HG03558 (cell line): Measurements from ENCODE around the gene PCGF2.
"Not testable (repeated sequence)": the region's sequence is repeated elsewhere in the genome, so short reads cannot be mapped to it uniquely, and the experiment has no call there.

Experiments
- ATAC-seq: cut with Tn5 transposase; IDR thresholded peaks from one replicate; pipeline ENCODE4 v1.9.1; 2021; ENCODE audit warnings: moderate number of reproducible peaks; ENCODE audit not compliant: unreplicated experiment; ENCODE audit errors: extremely low read depth

Gene PCGF2

DNA sequence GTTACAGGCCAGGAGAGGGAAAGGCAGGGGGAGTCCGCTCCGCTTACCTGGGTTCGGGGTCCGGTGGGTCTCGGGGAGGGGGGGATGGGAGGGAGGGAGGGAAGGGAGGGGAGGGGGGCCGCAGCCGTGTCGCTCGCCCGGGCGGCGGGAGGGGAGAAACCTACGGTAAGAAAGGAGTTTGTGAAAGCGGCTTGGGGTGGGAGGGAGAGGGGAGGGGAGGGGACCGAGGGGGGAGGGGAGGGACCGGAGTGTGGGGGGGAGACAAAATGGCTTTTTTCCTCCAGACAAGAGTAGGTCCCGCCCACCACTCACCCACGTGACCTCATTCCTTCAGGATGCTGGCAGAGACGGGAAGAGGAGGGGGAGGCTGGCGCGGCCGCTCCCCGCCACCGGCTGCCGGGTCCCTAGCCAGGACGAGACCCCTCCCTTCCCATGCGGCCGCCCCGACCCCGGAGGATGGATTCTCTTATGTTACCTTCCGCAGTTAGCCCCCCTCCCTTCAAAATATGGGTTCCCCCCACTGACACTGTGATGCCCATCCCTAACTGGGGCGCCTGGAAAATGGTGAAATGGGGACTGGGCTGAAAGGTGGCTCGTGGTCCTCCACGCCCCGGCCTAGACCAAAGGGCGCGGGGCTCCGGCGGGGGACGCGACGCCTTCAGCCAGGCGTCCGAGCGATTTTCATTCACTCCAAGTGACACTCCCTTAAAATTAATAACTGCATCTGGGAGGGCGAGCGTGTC lies at the start of gene PCGF2:
Gene PCGF2 (minus strand): TSS at position 188 of the 743 bp plus-strand sequence. CDS start 7,934 bp downstream, outside the sequence.
- ATAC-seq = no peak

DNA sequence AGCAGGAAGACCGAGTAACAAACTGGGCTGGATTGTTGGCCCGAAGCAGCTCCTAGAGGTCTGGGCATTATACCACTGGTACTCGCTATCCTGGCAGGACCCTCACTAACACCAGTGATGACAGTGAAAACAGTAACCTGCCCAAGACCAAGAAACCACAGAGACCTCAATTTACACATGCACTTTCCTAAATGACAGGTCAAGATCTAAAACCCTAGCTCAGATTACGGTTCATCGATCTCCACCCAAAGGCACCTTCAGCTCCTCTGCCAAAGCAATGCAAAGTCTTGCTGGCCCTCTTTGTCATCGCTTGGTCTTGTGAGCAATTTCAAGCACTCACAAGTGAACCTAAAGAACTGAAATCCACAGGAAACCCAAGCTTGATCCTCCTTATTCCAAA lies 49.7 kb upstream of the PCGF2 start:
- ATAC-seq = no peak

DNA sequence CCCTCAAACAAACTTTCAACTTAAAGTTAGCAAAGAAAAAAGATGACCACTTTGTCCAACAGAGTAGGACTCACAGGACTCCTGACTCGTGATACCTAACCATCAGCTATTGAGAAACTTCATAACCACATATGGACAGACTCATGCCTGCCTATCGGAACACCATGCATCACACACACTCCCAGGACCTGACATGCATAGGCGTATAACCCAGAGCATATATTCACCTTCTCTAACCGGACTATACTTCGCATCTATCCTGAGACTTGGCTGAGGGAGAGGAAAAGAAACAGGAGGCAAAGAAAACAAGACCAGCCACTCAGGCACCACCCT lies 49.0 kb upstream of the PCGF2 start:
- ATAC-seq = no peak

DNA sequence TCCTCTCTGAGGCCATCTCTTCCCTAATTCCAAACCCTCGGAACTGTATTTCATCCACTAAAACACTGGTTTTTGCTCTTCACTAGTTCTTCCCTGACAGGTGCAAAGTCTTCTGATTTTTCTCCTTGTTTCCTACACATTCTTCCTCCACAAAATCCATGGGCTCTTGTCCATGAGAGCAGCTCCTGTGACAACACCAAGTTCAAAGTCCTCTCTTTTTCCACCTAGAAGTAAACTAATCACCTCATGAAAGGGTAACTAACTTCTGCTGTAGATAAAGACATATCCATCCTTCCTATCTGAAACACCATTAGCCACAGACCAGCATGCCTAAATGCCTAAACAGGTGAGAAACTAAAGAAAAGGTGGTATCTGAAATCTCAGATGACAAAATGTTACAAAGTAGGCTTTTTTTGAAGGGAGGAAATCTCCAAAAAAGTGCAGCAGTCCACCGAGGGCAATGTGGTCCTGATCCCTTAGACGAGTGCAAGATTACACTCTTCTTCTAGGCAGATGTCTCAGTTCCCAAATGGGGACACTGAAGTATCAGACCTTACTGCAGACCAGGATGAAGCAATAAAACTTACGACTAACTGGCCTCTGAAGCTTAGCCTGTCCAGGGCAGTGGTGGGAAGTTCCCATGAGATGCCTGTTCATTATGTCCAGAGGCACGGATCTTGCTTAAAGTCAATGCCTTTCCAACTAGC lies 48.5 kb upstream of the PCGF2 start:
- no peak for ATAC-seq

DNA sequence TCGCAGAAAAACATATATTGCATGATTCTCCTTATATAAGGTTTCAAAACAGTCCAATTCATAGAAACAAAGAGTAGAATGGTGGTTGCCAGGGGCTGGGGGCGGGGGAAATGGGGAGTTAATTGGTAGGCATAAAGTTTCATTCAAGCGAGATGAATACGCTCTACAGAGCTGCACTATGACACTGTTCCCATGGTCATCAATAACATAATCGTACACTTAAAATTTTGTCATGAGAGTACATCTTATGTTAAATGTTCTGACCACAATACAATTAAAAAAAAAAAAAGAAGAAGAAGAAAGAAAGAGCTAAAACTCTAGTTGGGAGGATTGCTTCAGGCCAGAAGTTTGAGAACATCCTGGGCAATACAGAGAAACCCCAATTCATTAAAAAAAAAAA lies 46.1 kb upstream of the PCGF2 start:
- ATAC-seq = no peak

DNA sequence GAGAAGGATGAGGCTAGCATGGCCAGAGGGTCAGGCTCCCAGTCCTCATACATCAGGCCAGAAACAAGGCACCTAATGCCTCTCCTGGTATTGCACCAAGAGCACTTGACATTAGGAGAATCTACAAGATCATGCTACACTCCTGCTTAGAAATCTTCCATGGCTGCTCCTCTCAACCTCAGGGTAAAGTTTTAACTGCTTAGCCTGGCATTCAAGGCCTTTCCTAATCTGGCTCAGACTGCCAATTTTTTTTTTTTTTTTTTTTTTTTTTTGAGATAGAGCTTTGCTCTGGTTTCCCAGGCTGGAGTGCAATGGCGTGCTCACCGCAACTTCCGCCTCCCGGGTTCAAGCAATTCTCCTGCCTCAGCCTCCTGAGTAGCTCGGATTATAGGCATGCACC lies 43.0 kb upstream of the PCGF2 start:
- ATAC-seq = no peak

DNA sequence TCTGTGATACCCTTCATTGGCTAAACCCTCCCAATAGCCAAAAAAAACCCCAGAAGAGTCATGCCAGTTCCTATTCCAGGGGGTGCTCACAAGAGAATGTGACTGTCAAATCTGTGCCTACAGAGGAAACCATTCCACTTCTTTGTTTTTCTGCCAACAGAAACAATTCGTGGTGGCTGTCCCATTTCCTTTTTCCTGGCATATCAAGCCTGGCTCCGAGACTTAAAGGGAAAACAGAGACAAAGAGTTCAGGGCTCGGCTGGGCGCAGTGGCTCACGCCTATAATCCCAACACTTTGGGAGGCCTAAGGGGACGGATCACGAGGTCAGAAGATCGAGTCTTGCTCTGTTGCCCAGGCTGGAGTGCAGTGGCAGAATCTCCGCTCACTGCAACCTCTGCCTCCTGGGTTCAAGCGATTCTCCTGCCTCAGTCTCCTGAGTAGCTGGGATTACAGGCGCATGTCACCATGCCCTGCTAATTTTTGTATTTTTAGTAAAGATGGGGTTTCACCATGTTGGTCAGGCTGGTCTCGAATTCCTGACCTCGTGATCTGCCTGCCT lies 42.1 kb upstream of the PCGF2 start:
- not testable (repeated sequence) for ATAC-seq

DNA sequence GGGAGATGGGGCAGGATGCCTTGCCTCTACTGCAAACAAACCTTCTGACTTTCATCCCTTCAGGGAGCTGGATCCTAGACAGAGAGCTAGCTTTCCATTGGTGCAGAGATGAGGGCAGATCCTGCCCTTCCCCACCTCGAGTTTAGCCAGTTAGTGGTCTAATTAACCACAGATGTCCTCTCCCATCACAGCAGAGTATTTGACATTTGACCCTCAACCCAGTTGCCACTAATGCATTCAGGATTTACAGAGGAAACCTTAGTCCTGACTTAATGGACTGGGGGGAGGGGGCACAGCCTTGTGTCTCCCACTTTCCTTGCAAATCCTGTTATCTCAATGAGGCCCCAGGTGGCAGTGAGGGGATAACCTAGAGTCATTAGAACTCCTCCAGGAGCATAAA lies 41.0 kb upstream of the PCGF2 start:
- ATAC-seq = no peak

DNA sequence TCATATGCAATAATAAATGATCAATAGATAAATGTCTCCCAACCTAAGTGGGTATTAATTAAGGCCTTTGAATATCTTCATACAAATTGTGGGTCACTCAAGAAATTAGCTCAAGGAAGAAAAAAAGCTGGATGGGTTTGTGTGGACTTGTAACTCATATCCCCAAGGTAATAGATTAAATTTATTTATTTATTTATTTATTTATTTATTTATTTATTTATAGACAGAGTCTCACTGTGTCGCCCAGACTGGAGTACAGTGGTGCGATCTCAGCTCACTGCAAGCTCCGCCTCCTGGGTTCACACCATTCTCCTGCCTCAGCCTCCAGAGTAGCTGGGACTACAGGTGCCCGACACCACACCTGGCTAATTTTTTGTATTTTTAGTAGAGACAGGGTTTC lies 39.9 kb upstream of the PCGF2 start:
- ATAC-seq = not testable (repeated sequence)

DNA sequence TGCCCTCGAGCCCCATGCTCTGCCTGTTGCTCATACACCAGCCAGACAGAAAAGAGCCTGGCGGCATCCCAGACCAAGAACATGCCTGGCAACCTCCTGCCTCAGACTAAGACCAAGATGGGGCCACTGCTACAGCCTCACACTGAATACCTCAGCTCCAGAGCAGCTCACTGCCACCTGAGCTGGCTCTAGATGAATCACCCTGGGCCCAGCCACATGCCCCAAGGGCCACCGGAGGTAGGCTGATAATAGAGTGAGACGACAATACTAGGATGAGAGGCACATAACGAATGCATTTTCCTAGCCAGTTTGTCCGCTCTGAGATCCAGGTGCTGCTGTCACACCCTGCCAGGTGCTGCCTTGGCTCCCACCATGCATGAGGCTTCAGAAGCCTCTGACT lies 38.2 kb upstream of the PCGF2 start:
- ATAC-seq = no peak

DNA sequence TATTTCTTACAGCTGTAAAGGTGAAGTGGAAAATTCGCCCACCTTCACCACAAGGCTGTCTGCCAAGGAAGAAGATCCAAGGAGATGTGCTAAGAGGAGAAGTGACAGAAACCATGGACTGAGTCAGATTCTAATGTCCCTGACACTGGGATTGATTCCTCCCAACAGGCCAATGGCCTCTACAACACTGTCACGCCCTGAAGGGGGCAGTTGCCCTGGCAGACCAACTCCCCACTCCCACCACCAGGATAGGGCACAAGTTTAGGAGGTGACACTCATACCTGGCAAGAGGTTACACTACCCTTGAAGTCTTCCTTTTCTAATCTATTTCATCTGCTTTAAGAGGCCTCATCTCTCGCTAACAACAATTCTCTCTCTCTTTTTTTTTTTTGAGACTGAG lies 35.1 kb upstream of the PCGF2 start:
- ATAC-seq = no peak

DNA sequence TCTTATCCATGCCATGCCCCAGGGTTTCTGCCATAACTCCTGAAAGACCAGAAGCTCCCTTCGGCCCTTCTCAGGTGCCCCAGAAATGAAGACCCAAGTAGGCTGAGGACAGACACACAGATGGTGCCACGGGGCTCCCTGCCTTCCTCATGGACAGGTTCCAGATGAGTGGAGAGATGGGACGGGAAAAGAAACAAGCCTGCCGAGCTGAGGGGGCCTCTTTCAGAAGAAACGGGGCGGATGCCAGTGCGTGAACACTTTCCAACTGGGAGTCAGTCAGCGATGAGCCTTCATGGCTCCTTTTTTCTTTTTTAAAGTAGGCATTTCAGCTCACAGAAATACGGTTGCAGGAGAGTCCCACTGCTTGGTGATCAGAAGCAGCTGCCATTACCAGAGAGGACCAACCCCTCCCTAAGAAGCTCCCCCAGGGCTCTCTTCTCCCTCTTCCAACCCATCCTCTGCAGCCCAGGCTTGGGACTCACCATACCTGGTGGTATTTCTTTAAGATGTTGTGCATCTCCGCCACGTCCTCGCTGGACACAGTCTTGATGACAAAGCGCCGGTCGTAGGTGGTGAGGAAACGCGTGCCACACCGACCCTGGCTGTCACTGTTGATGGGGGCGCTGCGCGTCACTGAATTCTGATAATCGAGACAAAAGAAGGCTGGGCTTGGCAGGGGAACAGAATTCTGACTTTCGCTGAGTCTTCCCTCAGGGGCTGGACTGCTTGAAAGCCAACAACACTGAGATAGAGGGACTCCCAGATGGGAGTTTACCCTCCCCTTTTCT lies 32.0 kb upstream of the PCGF2 start:
- no peak for ATAC-seq

DNA sequence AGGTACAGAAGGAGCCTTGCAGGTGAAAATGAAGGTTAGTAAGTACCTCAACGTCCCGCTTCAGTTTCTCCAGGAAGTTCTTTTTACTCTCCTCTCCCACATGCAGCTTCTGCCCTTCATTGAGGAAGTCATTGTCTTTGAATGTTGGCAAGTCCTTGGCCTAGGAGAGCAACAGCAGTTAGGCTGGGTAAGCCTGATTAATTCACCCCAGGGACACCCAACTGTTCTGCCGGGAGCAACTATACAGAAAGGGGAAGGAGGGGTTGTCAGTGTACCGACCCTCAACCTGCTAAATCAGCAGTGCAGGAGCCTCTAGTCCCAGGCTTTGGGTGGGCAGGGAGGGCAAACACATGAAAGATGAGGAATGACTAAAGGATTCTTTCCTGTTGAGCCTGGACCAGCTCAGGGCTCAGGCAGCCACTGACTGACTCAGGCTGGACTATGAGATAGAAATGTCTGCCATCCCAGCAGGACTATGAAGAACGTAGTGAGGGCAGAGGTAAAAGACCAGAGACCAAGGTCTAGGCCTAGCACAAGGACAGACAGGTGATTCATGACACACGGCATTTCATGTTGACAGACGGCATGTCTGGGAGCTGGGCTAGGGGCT lies 29.6 kb upstream of the PCGF2 start:
- ATAC-seq = no peak

DNA sequence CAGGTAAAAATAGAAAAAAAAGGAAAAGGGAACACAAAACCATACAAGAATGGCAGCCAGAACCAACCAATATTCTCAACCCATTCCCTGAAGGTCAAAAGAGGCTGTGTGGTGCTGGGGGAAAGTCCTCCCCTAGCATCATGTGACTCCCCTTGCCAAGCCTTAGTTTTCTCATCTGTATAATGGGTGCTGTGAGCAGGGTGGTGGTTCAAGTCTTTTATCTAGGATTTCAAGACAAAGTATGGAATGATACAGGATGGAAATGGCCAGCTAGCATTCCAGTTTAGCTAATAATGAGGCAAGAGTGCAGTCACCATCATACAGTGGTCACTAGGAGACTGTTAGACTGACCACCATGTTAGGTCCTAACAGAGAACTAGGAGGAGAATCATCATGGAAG lies 25.1 kb upstream of the PCGF2 start:
- ATAC-seq = no peak

DNA sequence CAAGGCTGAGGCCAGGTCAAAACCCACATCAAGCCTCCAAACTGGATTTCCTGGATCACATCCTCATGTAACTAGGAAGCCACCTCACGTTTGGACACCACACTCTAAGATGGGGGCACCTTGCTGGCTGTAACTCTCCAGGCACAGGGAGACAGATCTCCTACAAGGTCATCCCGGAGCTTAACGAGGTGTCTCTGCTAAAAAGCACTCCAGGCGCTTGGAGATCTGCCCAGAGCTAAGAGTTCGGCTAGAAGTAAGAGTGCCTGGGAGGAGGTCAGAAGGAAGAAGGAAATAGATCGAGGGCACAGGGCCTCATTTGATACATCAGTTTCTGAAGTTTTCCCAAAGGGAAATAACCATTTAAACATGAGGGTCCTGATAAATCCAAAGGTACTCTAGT lies 20.3 kb upstream of the PCGF2 start:
- ATAC-seq = no peak

DNA sequence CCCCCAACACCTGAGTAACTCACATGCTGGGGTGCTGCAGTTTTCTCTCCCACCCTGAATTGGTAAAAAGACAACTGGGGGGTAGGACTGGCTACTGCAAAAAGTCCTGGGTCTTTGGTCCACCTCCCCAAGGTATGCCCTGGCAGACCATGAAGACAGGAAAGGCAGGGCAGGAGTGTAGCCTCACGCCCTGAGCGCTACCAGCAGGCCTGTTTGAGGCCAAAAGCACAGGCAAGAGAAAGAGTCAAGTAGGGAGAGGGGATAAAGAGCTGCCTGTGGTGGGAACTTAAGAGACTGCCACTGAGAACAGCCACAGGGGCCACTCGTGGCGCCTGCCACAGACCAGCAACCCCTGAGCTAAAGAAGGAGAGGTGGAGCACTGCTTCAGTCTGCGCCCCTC lies 18.2 kb upstream of the PCGF2 start:
- no peak for ATAC-seq

DNA sequence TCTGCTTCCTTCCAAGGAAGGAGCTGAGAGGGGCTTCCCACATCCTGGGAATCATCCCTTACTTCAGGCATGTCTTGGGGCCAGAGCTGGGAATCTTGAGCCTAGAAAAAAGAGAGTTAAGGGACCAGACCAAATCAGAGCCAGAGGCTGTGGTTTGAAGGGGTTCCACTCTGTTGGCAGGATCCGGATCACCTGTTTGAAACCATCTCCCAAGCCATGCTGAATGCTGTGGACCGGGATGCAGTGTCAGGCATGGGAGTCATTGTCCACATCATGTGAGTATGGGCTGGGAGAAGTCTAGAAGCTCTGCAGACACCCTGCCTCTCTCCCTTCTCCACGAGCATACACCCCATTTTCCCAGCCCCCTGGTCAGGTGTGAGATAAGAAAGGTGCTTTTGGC lies 14.1 kb upstream of the PCGF2 start:
- no peak for ATAC-seq

DNA sequence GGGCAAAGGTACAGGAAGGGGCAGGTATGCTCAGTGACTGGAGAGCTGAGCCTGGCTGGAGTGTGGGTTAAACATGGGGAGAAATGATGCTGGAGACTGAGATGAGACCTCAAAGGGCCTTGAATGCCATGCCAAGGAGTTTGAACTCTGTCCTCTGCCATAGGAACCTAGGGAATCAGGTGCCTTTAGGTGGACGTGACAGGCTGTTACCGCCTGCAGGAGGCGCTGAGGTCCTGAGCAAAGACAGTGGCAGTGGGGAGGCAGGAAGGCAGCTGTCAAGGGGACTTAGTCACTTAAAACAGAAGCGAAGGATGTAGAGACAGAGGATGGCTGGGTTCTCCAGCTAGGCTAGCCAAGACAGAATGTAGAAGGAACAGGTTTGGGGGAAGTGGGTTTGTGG lies 13.5 kb upstream of the PCGF2 start:
- ATAC-seq = no peak

DNA sequence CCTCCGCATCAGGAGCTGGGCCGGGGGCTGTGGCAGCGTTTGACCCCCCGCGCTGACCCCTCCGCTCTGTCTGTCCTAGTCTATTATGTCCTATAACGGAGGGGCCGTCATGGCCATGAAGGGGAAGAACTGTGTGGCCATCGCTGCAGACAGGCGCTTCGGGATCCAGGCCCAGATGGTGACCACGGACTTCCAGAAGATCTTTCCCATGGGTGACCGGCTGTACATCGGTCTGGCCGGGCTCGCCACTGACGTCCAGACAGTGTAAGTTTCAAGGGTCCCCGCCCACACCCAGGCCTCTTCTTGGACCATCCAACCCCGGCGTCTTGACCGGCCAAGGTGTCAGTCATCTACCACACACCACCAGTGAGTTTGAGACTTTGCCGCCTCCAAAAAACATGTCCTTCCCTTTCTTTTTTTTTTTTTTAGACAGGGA lies 5.0 kb upstream of the PCGF2 start:
- no peak for ATAC-seq

DNA sequence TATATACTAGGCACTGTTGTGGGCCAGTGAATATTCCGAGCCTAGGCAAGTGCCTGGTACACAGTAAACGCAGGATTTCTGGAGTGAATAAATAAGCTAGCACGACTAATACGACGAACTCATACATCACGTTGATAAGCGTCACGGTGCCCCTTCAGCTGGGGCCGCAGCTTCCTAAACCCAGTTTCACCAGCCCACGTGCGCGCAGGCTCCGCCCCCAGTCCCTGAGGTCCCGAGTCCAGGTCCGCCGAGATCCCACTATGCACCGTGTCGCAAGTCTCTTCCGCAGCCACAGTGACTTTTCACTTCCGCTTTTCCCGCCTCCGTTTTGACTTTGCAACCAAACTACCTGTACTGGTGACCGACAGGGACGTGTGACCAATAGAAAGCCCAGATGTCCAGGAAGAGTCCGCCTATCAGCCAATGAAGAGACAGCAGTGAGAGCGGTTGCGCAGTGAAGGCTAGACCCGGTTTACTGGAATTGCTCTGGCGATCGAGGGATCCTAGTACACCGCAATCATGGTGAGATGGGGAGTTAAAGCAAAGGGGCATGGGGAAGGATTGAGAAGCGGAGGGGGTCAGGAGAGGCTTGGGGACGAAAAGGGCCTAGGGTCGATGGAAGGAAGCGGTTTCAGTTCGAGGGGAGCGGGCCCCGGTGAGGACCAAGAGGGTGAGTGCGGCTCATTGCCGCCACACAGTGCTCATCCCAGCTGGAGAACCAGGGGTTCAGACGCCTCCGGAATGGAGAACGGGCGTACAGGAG lies 4.4 kb upstream of the PCGF2 start, which contains the start of gene PSMB3:
Gene PSMB3 (plus strand): TSS at position 434 of the 763 bp plus-strand sequence. CDS start 86 bp downstream, at position 520.
- peak; percentile 60 for ATAC-seq
